KOPT-K1 (cell line): ENCODE data around the gene PLXNA3.

Experiments
- H3K27ac ChIP-seq: fragments of 200-600 bp; sonication (generic); 2 replicates; pipeline ENCODE4 v1.5.1; 2016; ENCODE audit warnings: antibody characterized with exemption, mild to moderate bottlenecking, low read depth, low read length; ENCODE audit not compliant: poor library complexity, severe bottlenecking
- H3K36me3 ChIP-seq: fragments of 200-600 bp; sonication (generic); 2 replicates; pipeline ENCODE4 v1.5.1; 2017; ENCODE audit warnings: antibody characterized with exemption, mild to moderate bottlenecking, low read length, moderate library complexity; ENCODE audit not compliant: insufficient read depth
- H3K9me3 ChIP-seq: fragments of 200-600 bp; sonication (generic); 2 replicates; pipeline ENCODE4 v1.5.1; 2017; ENCODE audit warnings: antibody characterized with exemption, low read length, mild to moderate bottlenecking; ENCODE audit not compliant: insufficient read depth, poor library complexity, severe bottlenecking

The PLXNA3 gene

DNA sequence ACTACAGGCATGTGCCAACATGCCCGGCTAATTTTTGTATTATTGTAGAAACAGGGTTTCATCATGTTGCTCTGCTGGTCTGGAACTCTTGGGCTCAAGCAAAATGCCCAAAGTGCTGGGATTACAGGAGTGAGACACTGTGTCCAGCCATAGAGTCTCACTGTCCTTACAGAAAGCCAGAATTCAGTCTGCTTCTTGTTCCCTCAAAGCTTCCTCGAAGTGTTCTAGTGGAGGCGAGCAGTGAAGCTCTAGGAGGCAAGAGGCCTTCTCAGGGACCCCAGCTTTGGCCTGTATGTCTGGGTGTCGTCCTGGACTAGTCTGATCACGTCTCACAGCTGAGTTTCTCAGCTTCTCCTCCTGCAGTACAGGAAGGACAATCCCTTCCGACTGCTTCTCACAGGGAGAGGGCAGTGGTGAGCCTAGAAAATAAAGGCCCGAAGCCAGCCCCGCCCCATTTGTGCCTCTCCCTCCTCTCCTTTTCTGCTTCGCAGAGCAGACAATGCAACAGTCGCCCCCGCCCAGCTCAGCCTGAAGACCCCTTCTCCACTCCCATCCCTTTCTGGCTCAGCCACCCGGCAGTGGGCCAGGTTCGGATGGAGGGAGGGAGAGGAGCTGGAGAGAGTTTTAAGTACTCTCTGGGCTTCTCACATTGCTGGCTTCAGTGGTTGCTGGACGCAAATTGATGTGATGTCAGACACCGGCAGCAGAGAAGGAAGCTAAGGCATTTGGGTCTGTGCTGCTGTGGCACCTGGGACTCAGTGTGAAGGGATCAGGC lies 69.0 kb downstream of the PLXNA3 start:
- H3K36me3 ChIP-seq, result peaks cover 8% of the 10 kb centered on the region; the same call in 1 of the 2 replicates
- H3K27ac ChIP-seq, result no peak overlapping the region
- no peaks in the 10 kb centered on the region for H3K9me3 ChIP-seq
